Adipose tissue (tissue), 3 donors: ENCODE data around the gene PPP1CB. TPM values are rescaled to one million over a fixed set of nuclear protein-coding genes. Genes with fewer than 3 reads are reported as not detected.
"Not testable (repeated sequence)": the region's sequence is repeated elsewhere in the genome, so short reads cannot be mapped to it uniquely, and the experiment has no call there.

Experiments used
- H3K27ac ChIP-seq: one replicate; pipeline ENCODE4 v1.5.1; 2013; ENCODE audit warnings: low read depth, low read length
- WGBS, 3 donors: extraction: QIAGEN DNeasy Blood & Tissue Kit; methylation state at CpG; one replicate each; pipeline ENCODE4 v1.1.7; 2013; 5-methylcytosine and 5-hydroxymethylcytosine counted together
- polyA plus RNA-seq, 3 donors: library from polyadenylated mRNA; stranded (reverse); fragments of 200-250 nt; gene quantifications; one replicate each; pipeline ENCODE4 v1.2.3, GENCODE V29; 2013
- donor health status: healthy with polysubstance abuse.
- donor health status: Bipolar disorder and iron deficiency.
- donor health status: healthy.

The PPP1CB gene
- polyA plus RNA-seq, 3 donors, result 25.6 to 110 (median 44.9) TPM

DNA sequence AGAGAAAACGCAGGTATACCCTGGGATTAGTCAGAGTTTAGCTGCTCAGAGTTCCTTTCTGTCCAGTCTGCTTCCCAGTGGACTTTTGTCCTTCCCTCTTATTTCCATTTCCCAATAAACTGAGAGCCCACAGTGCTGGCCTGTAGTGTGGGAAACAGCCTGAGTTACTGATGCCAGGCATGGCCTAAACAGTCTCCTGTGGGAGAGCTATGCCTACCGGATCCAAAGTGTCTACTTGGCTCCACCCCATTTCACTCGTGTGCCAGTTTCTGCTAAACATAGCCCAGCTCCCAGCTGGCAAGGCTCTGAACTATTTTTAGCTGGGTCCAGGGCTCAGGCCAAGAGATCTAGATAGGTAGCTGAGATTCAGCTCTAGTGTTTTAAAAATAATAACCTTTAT, 15.6 kb upstream of the PPP1CB start:
- no peak overlapping the region for H3K27ac ChIP-seq
- WGBS, 3 donors, result 25 to 50% (median 43%) methylated on average over 3 of the region's 3 CpGs

DNA sequence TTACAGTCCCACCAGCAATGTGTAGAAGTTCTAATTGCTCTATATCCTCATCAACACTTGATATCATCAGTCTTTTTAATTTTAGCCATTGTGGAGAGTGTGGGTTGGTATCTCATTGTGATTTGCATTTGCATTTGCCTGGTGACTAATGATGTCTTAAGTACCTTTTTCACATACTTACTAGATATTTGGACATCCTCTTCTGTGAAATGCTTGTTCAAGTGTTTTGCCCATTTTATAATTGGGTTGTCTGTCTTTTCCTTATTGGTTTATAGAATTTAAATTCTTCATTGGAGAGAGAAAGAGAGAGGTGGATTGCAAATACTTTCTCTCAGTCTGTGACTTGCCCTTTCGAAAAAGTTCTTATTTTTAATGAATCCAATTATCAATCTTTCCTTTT, 14.0 kb upstream of the PPP1CB start:
- 92 to 100% (median 98%) methylated on average over 1 of the region's 1 CpG for WGBS, 3 donors

DNA sequence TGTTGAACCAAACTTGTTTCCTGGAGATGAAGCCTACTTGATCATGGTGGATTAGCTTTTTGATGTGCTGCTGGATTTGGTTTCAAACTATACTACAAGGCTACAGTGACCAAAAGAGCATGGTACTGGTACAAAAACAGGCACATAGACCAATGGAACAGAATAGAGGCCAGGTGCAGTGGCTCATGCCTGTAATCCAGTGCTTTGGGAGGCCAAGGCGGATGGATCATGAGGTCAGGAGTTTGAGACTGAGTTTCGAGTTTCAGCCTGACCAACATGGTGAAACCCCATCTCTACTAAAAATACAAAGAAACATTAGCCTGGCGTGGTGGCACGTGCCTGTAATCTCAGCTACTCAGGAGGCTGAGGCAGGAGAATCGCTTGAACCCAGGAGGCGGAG, 9.0 kb upstream of the PPP1CB start:
- 95 to 99% (median 99%) methylated on average over 6 of the region's 6 CpGs for WGBS, 3 donors

More for the DNA sequence above, 14.0 kb upstream of the PPP1CB start:
- no peak overlapping the region for H3K27ac ChIP-seq

DNA sequence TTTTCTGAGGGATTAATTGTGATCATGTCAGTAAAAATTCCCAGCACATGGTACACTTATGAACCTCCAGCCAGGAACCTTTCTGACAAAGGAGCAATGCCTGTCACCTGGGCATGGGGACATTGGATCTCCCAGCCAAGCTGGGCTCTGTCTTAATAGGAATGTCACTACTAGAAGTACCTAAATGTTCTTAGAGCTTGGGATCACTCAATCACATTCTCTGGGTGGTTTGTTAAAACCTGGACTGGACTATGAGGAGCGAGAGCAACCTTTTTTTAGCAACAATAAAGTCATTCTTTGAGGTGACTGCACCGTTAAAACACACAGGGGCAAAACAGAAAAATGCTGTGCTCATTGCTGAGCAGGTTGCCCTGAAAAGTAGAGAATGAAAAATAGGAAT, 6.4 kb upstream of the PPP1CB start:
- no peak overlapping the region for H3K27ac ChIP-seq
- 67 to 92% (median 86%) methylated on average over 2 of the region's 2 CpGs for WGBS, 3 donors

More for the DNA sequence above, 9.0 kb upstream of the PPP1CB start:
- not testable (repeated sequence) for H3K27ac ChIP-seq

DNA sequence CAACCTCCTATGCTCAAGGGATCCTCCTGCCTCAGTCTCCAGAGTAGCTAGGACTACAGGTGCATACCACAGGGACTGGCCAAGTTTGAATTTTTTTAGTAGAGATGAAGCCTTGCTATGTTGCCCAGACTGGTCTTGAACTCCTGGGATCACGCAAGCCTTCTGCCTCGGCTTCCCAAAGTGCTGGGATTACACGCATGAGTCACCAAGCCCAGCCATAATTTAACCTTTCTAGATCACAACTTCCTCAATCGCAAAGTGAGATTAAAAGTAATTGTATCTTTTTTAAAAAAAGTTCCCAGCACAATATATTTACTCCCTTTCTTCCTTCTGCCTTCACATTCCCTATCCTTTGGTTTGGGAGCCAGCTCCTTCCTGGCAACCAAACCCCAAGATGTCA, 5.8 kb upstream of the PPP1CB start:
- H3K27ac ChIP-seq, result no peak overlapping the region
- 76 to 92% (median 77%) methylated on average over 4 of the region's 4 CpGs for WGBS, 3 donors

DNA sequence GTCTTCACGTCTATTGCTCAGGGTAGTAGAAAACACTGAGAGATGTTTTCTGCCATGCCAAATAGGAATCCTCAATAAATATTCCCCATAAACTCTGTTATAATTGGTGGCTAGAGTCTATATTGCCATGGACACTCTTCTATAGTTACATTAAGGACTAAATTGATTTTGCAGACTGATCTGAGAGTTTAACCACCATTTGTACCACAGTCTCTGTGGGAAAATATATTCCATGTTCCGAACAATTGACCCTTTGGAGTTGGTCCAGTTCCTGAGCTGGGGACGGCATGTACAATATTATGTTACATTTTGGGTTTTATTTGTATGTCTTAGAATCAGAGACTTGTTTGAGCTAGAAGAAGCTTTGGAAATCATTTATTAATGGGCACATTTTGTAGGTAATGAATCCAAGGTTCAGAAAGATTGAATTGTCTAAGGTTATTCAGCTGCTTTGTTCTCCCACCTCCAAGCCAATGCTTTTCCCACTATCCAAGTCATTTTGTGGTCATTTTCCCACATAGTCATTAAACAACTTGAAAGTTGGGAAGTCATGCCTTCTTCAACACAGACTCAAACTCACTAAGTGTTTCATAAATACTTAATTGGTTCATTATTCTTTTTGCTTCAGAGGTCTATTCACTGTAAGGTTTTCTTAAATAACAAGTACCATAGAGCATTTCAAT, 5.1 kb upstream of the PPP1CB start:
- no peak overlapping the region for H3K27ac ChIP-seq
- 78 to 89% (median 80%) methylated on average over 3 of the region's 3 CpGs for WGBS, 3 donors

DNA sequence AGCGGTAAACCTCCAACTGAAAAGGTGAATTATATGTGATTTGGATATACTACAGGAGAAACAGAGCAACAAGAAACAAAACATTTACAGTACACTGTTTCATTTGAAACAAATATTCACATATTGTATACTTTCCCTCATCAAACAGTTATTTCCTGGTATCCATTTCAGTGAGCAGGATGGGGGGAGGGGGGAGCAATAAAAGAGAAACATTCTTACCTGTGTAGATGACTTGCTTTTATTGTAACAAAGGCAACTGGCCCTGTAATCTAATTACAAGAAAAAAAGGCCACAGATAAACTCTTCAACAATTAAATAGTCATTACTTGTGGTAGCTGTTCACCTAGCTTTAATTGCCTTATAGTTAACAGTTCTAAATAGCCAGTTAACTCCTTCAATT, 3.9 kb upstream of the PPP1CB start:
- H3K27ac ChIP-seq, result no peak overlapping the region
- WGBS, 3 donors, result 92 to 96% (median 96%) methylated on average over 1 of the region's 1 CpG

DNA sequence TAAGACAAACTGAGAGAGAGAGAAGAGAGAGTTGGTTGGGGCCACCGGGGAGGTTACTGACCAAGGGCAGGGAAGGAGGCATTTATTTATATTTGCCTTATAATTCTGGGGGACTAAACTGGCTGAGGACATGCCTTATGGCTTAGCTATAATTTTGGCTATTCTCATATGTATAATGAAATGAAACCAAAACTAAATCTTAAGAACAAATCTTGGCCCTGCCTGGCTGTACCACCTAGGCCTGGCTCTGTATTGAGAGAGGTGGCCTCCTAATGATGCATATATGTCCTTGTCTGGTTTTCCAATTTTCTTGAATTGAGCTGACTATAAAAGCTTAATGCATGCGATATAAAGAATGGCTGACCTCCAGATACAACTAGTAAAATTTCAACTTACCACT, 3.5 kb upstream of the PPP1CB start:
- WGBS, 3 donors, result 94 to 100% (median 98%) methylated on average over 2 of the region's 2 CpGs

DNA sequence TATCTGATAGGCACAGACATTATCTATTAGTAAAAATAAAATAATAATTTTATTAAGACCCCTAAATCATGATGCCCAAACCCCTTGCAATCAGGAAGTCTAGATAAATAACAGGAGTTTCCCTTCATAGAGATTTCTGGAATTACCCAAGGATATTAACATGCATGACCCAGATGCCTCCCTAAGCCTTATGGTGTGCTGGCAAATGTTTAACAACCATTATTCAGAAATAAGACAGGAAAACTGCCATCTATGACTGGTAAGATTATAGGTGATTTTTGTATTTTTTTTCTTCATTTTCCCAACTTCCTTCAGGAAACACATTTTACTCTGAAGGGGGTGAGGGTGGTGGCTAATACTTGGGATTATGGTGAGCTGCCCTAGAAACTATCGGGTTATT, 2.7 kb upstream of the PPP1CB start:
- 63 to 100% (median 68%) methylated on average over 1 of the region's 1 CpG for WGBS, 3 donors
- H3K27ac ChIP-seq, result no peak overlapping the region

More for the DNA sequence above, 3.5 kb upstream of the PPP1CB start:
- no peak overlapping the region for H3K27ac ChIP-seq

DNA sequence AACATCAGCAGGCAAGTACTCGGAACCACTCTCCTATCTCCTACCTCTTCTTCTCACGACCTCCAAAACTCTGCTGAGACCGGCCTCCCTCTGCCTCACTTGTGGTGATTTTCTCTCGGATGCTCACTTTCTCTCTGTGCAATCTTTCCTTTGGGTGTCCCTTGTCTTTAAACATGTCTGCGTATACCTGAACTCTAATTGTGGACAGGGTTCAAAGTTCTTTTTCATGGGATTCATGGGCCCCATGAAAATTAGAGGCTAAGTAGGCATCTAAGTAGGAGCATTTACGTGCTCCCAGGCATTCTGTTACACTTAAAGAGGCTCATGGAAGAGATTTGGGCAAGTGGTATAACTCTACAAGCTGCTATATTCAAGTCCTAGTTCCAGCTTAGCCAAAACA, 2.1 kb upstream of the PPP1CB start:
- no peak overlapping the region for H3K27ac ChIP-seq
- 96 to 100% (median 97%) methylated on average over 6 of the region's 6 CpGs for WGBS, 3 donors

DNA sequence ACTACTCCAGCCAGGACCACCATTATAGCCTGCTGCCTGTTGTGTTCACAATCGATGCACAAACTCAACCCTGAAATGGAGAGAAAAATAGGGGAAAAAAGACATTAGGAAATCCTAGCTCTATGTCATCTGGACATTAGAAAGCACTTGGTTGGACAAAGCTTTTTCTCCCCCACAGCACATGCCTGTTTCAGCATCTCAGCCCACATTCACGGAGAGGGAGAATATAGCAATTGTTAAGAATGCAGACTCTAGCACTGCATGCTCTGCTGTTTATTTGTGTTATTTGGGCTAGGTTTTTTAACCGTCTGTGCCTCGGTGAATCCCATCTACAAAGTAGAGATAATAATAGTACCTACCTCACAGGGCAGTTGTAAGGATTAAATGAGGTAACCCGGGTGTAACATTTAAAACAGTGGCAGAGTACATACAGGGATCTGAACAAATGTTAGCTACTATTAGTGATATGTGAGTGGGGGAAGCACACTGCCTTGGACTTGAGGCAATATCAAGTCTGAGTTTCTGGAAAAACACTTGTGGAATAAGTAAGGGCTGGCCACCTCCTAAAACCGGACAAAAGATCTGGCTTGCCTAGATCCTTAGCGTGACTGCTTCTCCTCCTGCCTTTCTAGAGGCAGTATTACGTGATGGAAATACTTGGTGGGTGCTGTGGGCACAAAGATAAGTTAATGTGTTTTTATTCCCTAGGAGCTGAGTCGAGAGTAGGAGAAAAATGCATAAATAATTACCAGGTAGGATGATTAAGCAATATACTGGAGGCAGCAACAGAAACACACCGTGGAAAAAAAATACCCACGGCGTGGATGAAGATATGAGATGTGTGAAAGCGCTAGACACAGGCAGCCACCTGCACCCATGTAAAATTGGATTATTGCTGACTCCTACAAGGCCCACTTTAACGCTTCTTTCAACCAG, 1.0 kb upstream of the PPP1CB start:
- WGBS, 3 donors, result 9 to 15% (median 15%) methylated on average over 14 of the region's 14 CpGs
- H3K27ac ChIP-seq, result peak overlapping the region; percentile 56

DNA sequence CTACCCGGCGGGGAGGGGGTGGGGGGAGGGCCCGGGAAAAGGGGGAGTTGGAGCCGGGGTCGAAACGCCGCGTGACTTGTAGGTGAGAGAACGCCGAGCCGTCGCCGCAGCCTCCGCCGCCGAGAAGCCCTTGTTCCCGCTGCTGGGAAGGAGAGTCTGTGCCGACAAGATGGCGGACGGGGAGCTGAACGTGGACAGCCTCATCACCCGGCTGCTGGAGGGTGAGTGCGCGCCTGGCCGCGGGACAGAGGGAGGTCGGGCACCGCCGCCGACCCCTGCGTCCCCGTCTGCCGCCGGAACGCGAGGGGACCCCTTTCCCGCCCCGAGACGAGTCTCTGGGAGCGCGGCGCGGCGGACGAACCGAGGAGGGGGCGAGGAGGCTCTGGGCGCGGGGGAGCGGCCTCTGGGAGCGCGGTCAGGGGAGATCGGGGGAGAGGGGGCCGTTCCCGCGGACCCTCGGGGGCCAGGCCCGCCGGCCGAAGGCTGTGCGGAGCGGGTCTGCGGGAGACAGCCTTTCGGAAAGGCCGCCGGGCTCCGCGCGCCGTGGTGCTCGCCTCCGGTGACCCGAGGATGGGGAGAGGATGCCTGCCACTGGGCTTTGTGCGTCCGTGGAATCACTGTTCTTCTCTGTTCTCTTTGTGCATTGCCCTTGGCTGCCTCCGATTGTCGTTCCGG, 463 bp downstream of the PPP1CB start:
- WGBS, 3 donors, result 0 to 1% (median 0%) methylated on average over 59 to 78 of the region's 78 CpGs
- peak overlapping the region; percentile 100 for H3K27ac ChIP-seq

DNA sequence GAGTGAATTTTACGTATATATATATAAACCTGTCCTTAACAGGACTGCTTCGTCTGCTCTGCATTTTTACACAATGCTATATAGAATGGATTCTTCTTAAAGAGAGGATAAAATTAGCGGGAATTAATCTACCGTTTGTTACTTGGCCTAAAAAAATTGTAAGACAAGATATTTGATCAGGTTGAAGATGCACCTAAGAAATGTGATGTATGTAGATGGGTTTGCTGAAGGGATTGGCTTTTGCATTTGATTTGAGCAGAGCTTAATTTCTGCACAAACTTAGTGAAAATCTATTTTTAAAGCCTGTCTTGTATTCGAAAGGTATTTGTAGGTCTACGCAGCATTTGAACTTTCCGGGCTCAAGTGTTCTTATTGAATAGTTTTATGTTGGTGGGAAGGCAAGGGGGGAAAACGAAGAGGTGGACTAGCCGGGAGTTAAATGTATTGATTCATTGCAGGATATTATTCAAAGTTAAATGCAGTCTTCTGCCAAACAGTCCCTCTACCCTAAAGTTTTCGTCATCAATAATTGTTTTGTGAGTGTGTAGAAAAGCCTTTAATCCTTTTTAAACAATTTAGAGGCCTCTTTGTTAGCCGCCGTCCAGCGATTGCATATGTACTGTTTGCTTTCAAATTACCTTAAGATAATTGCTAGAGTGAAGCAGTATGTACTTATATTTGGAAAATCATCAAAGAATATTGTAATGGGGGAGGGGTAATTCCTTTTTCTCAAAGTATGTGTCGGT, 1.2 kb downstream of the PPP1CB start:
- WGBS, 3 donors, result 0 to 1% (median 0%) methylated on average over 14 of the region's 14 CpGs
- H3K27ac ChIP-seq, result peak overlapping the region; percentile 100

DNA sequence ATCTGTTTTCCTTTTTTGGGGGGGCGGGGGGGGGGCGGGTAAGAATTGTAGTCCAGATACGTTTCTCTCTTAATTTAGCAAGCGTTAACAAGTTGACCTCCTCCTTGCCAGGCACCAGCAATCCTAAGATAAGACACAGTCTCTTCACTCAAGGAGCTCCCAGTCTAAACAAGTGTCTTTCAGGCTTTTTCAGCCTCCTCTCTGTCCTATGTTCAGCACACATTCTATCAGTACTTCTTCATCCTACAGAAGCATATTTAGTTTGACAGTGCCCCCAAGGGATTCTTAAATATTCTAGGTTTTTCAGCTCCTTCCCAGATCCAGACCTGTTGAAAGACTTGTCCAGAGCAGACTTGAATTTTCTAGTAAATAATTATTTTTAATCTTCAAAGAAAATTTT, 2.7 kb downstream of the PPP1CB start:
- no peak overlapping the region for H3K27ac ChIP-seq
- WGBS, 3 donors, result 10 to 47% (median 44%) methylated on average over 3 to 4 of the region's 4 CpGs

DNA sequence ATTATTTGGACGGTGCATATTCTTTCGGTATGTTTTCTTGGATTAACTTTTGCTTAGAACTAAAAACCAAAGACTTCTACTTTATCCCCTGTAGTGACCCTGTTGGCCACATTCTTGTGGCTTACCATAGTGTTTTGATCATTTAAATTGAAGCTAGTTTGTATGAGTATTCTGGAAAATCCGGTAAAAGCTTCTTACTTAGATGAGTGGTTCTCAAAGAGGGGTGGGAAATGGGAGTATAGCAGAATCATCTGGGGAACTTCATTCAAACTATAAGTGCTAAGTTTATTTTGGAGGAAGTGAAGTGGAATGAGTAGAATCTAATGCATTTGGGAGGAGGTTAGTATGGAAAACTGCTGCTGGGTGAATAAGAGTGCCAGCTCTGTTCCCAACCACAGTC, 3.8 kb downstream of the PPP1CB start:
- WGBS, 3 donors, result 19 to 71% (median 68%) methylated on average over 3 of the region's 3 CpGs
- no peak overlapping the region for H3K27ac ChIP-seq

DNA sequence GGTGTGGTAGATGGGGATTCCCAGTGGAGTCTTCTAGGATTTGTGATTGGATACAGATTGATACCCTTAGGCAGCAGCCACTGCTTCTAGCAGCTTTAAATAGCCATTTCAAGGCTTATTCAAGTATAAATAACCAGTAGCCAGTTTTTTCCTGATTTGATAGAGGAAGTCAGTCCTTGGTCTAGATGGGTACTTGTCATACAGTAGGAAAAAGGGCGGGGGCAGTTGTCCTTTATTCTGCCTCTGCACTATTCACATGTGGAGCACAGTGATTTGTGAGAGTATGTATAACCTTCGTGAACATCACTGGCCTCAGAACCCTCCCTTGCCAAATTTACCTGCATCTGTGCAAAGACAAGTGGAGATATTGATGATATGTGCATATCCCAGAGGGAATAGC, 6.8 kb downstream of the PPP1CB start:
- WGBS, 3 donors, result 75 to 90% (median 85%) methylated on average over 2 of the region's 2 CpGs
- H3K27ac ChIP-seq, result no peak overlapping the region

DNA sequence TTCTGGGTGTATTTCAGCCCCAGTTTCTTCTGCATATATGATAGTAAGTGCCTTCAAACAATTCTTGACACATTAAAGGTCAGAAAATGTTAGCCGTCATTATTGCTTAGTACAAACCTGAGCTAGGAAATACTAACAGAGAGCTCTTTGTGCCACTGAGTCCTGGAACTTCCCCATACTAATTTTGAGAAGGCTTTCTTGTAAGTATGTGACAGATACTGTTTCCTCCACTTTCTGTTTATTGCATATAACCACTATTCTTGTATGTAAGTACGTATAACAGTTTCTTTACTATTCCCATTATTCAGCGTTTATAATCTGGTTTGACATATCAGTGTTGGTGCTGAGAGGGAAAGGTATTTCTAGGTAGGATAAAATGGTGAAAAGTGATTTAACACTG, 9.8 kb downstream of the PPP1CB start:
- no peak overlapping the region for H3K27ac ChIP-seq
- WGBS, 3 donors, result 80 to 89% (median 82%) methylated on average over 3 of the region's 3 CpGs

DNA sequence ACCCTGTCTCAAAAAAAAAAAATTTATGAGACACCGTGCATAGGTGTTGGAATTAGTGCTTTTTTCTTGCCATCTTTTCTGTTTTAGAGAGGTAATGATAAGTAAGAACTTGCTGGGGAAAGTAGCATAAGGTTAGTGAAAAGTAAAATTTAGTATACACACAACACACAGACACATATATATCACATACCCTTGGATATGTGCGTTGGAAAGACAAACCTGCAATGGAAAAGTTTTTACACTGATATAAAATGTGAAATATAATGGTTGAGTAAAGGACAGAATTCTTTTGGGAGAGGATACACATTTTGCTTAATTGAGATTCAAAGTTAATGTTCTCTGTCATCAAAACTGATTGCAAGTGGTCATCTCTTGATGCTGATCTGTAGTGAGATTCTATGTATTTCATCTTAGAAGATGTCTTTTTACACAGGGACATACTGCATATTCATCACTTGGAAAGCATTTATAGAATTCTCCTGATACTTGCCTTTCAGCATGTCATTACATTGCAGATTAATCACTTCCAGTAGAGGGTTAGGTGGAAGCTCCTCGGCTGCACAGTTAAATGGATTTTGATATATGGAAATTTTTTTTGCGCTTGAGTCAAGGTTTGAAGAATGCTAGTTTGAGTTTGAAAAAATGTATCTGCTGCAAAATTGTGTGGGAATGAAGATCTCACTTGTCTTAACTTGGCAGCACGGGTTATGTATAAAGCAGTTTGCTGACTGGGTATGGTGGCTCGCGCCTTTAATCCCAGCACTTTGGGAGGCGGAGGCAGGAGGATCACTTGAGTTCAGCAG, 13.5 kb downstream of the PPP1CB start:
- 79 to 84% (median 84%) methylated on average over 8 of the region's 8 CpGs for WGBS, 3 donors
- H3K27ac ChIP-seq, result no peak overlapping the region
